MV-4-11 (cell line): Measurements from ENCODE around the gene PTPRB.

Experiments used
- DNase-seq: peaks from one replicate; lab custom pipeline; 2025; lab: John Stamatoyannopoulos, UW

PTPRB gene

DNA sequence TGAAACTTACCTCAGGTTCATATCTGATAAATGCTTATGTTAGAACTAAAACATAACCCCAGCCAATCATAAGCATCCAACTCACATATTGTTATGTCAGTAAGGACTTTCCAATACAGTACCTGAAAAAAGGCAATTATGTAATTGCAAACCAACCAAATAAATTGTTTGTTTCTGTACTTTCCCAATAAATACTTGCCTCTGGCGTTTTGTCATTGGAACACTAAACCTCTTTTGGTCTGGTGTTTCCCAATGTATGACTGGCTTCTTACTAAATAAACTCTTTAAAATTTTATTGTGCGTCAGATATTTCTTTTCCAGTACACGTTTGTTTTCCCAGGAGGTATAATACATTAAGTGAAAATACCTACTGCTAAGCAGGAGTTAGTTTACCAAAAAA is 6.7 kb upstream of the PTPRB start:
- no peak for DNase-seq

DNA sequence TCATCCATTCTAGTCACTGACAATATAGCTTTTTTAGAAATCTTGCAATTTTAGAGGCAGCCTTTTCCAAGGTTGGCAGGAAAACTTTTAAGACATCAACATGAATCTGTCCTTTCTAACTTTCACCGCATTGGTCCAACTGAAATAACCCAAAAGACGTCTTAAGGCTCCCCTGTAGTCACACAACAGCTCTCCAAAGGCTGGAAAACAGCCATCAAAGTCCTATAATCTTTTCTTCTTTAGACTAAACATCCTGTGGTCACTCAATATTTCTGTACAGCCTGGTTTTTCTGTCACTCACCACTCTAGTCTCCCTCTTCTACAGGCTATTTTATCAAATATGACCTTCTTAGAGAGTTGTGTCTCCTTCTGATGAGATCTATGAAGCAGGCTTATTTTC is 4.5 kb upstream of the PTPRB start:
- no peak for DNase-seq

DNA sequence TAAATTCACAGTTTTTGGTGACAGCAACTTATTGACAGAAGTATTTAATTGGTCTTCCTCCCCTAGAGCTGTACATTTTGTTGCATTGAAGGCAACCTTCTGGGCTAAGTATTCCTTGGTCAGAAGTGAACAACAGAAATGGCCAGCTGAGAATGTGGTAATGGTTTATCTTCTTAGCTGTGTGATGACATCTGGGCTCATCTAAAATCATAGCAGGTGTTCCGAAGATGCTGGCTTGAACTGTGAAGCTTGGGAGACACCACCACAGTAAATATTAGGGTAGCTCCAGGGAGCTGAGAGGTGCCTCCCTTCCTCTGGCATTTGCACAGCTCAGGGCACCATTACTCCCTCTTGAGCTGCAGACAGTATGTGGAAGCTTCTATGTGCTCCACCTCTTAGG is 3.7 kb upstream of the PTPRB start:
- no peak for DNase-seq

DNA sequence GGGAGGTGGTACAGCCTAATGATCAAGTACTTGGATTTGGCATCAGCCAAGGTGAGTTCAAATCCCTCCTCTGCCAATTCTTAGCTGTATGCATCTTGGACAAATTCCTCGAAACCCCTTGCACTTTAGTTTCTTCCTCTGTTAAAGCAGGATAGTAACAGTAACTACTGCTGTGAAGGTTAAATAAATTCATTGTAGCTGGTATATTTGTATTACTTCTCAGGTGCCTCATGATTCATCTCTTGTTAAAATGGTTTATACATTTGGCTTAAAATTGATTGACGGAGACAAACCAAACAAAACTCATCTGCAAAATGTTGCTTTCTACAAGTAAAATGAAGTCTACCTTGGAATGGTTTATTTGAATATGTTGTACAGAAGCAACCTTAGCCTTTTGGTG is 2.3 kb upstream of the PTPRB start:
- no peak for DNase-seq

DNA sequence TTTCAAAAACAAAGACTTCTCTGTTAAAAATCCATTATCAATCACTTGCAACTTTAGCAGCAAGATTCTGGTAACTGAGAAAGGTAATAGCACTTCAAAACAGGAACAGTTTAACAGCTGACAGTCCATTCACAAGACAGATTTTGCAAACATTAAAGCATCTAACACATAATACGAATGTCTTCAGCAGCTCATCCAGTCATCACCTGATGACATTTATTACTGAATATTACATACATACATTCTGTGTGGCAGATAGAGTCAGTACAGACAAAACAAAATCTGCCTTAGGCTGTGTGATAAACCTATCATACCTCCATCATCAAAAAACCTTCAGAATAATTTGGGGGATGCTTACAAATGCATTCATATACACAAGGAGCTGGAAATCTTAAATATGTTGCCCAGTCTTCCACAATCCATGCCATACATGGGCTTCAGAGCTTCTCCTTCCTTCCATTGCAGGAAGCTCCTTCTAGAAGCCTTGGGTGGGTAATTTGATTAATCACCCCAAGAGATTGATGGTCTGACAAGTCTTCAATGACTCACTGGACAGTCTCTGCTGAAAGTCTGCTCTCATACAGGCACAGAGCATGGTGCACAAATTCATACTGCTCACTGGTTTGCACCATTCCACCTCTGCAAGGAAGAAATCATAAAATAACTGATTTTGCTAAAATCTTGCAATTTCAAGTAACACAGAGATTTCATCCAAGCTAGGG is 1.6 kb upstream of the PTPRB start:
- no peak for DNase-seq

DNA sequence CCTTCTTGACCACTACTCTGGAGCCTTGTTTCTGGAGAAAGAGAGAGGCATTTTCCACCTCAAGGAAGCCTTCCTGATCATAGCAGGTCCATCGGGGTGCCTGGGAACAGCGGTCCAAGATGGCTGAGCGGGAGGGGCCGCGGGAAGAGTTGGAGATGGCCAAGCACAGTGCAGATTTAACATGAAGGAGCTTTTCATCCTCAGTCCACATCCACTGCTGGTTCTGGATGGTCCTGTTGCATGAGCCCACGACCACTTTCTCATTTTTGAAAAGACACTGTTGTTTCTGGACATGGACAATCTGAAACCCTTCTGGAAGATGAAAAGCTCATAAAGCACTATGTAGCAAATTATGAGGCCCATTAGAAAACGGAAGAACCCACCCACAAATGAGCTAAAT is 1.5 kb downstream of the PTPRB start:
- no peak for DNase-seq

DNA sequence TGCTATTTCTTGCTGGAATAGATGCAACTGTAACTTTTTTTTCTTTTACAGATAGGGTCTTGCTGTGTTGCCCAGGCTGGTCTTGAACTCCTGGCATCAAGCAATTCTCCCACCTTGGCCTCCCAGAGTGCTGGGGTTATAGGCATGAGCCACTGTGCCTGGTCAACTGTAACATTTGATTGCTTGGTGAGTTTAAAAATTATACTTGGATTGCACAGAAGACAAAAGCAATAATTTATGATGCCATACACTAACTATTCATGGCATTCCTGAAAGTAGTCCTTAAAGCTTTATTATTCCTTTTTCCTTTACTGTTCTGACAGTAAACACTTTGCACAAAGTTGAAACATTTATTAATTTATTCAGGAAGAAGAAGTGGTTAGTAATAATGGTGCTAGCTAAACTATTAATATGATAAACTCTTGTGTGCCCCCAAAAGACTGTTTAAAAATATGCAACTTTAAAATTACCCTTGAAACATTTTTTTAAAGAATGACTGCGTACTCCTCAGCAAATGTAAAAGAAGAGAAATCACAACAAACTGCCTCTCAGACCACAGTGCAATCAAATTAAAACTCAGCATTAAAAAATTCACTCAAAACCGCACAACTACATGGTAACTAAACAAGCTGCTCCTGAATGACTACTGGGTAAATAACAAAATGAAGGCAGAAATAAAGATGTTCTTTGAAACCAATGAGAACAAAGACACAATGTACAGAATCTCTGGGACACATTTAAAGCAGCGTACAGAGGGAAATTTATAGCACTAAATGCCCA is 8.3 kb downstream of the PTPRB start:
- no peak for DNase-seq

DNA sequence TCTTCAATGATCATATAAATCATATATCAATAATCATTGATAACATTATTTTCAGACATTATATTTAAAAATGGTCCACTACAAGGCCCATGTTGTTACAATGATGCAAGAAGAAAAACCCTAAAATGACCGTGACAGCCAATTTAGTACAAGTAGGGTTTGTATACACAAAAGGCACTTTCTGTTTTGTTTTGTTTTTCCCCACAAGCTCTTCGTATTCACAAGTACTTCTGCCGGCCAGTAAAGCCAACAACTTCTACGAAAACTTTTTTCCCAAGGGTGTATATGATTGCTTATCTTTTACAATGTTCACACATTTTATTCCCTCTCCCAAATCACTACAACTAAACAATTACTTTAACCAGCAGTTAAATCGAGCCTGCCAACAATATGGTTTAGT is 9.6 kb downstream of the PTPRB start:
- DNase-seq = no peak

DNA sequence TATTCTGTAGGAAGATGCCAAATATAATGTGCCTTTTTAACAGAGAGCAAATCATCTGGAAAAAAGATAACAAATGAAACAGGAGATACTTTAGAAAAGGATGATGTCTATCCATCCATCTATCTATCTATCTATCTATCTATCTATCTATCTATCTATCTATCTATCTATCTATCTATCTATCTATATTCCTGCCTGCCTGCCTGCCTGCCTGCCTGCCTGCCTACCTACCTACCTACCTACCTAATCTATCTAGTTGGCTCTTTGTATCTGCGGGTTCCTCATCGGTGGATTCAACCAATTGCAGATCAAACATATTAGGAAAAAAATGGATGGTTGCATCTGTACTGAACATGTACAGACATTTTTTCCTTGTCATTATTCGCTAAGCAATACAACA is 11.0 kb downstream of the PTPRB start:
- no peak for DNase-seq

DNA sequence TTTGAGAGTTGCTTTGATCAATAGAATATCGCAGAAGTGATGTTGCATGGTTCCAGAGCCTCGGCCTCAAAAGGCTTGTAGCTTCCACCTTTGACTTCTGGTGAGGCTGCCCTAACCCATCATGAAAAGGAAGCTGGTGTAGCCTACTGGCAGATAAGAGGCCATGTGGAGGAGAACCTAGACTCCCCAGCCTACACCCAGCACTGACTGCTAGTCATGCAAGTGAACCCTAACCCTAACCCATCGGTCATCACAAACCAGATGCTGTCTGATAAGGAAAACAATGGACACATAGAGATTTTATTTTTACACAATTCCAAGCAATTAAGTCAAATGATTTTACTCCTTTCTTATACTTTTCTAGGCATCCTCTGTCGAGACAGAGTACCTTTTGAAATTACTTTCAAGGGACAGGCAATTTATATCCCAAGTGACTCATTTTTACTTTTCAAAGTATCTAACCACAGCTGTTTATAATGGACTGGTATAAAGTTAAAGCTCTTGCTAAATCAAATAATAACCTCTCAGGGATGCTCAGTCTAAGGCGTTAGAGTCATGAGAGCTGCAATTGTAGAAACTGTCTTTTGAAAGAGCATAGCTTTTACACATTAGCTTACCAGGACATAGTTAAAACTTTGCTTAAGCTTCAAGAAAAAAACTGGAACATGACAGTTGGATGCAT is 17.6 kb downstream of the PTPRB start:
- DNase-seq = no peak

DNA sequence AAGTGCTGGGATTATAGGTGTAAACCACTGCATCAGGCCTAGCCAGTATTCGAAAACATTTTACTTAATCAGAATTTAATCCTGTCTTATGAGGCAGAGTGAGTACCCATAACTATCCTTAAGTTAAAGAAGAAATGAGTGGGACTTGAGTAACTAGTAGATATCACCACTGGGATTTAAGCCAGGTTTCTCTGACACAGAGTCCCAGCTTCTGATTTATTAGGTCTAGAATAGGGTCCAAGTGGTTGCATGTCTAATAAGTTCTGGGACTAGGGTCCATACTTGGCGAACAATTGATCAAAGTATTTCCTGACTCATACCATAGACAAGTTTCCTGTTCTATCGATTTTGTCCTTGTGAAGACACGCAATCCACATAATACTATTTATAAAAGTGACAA is 18.9 kb downstream of the PTPRB start:
- DNase-seq = no peak

DNA sequence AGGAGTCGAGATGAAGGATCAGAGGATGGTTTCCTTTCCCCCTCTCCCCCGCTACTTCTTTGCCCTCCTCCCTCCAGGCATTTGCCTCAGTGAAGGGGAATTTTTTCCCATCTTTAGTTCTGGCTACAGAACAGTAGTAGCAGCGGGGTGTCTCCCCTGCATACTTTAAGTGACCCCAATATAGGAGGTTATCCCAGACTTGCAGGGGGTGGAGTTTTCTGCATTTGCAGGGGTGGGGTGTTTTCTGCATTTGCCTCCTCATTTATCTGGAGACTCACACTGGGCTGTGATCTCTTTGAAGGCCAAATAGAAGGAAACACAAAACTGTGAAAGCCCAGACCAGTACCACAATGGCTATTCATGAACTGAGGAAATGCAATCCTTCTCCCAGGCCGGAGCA is 19.8 kb downstream of the PTPRB start:
- DNase-seq = no peak

DNA sequence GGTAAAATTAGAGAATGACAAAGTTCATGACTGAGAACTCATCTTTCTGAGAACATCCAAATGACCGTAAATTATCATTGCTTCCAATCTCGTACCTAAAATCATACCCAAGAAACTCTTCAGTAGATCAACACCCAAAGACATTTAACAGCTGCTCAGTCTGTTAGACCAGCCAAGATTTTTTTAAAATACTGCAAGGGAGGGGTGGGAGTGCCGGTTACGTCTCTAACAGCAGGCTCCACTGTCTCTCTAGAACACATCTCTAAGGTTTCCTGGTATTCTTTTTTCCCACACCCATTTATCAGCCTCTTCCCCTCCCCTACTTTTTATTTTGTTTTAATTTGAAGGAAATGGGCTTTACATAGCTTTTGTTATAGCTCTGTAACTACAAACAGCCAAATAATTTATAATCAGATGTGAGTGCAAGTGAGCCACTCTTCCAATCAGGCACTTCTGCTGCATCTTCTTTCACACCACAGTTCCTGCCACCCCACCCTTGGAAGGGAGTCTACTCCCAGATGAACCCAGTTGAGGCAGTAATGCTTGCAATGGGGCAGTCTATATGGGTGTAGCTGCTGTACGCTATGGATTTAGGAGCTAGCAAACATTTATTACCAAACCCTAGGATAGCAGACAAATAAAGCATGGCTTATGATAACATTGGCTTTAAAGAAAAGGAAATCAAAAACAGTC is 21.9 kb downstream of the PTPRB start:
- no peak for DNase-seq

DNA sequence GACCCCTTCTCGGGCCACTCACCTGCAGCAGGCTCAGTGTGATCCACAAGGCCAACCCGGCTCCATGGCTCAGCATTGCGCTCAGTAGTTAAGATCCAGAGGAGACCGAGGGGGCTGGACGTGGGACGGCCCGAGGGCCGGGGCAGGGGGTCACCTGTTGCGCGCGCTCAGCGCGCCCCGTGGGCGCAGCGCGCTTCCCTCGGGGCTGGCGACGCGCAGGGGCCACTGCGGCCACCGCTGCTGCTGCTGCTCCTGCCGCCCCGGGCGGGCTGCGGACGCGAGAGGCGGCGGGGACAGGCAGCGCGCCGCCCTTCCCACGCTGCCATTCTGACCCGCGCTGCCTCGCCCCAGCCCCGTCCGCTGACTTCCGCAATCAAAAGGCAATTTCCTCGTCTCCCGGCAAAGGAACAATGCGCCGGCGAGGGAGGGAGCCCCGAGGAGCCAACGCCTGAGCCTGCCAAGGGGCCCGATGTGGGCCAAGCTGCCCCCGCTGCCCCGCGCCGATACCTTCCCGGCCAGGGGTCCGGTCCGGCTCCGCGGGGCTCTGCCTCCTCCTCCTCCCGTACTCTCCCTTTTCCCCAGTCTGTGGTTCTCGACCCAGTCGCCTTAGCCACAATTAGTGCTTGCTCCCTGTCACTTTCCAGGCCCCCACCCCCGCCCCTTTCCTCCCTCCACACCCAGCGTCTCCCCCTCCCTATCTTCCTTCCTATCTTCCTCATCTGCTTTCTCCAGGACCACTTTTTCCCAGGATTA is 27.3 kb downstream of the PTPRB start:
- peak; percentile 5 for DNase-seq

DNA sequence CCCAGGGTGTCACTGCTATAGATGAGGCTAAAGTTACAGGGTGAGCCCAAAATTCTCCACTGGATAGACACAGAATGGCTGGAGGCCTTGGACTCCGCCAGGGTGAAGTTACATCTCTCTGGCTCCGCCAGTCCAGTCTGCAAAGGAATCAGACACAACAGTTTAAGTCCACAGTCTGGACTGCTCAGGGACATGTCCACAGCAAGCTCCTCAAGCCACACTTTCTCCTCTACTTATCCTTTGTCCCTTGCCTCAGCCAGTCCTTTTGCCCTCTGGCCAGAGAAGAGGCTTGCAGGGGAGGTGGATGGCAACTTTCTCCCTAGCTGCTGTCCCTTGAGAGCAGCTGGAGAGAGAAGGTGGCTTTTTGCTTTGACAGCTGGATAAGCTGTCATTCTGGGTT is 28.0 kb downstream of the PTPRB start:
- DNase-seq = no peak

DNA sequence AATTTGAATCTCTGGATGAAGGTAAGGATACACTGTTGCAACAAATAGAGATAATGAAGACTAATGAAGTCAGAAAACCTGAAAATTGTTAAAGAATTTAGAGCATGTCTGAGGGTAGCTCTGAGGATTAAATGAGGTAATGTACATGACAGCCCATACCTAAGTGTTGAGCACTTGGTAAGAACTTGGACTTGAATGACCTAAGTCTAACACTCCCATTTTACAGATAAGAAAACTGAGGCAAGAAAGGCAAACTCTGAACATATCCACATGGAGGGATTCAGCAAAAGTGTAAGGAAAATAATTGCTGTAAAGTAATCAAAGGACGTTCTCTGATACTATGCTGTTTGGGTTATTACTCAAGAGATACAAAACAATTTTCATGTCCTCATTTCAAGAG is 29.0 kb downstream of the PTPRB start:
- DNase-seq = no peak

DNA sequence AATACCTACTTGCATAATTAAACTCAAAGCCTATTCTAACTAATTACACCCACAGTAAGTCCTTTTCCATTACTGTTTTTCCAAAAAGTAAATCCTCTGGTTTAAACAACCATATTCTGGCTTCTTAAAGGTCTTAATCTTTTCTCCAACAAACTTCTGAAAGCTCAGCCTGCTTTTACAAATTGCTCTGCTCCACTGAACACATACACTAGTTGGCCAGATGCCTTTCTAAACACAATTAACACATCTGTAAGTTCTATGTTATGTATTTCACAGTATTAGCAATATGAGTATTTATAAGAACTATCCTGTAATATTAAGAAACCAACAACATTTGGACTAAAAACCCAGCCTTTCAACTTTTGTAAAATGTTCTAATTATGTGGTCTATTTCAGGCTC is 30.1 kb downstream of the PTPRB start:
- no peak for DNase-seq

DNA sequence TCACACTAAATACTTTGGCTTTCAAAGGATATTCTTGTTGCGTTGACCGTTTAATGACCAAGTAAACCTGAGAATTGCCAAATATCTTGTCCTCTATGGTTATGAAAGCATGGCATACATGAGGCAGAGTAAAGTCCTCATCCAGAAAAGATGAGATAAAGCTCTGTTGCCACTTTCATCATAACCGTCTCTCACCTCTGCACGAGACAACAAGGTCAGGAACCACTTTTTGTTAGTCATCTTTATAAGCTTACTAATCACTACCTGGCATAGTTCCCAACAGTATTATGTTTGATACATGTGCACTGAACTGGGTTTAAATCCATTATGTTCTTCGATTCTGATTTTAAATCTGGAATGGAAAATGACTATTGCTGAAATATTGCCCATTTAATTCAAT is 31.3 kb downstream of the PTPRB start:
- no peak for DNase-seq

DNA sequence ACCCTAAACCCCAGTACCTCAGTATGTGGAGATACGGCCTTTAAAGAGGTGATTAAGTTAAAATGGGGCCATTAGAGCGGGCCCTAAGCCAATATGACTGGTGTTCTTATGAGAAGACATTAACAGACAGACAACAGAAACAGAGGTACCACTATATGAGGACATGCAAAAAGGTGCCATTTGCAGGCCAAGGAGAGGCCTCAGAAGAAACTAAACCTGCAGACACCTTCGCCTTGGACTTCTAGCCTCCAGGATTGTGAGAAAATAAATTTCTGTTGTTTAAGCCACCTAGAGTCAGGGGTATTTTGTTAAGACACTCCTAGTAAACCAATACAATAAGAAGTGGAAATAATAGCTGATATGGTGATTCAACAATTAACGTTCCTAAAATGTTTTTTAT is 32.6 kb downstream of the PTPRB start:
- no peak for DNase-seq

DNA sequence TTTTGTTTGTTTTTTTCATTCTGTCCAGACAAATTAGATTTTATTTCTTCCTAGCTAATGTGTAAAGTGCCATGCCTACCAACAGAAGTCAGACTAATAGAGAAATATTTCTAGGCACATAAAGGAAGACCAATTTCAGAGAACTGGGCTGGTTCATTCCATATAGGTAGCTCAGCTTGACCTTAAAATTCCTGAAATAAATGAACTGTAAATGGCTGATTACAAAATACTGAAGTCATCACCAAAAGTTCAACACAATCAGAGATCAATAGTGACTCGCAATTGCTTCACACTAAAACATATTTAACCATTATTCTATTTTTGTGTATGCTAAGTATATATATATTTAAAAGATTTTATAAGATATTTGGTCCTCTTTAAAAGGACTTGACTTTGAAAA is 34.2 kb downstream of the PTPRB start:
- no peak for DNase-seq

DNA sequence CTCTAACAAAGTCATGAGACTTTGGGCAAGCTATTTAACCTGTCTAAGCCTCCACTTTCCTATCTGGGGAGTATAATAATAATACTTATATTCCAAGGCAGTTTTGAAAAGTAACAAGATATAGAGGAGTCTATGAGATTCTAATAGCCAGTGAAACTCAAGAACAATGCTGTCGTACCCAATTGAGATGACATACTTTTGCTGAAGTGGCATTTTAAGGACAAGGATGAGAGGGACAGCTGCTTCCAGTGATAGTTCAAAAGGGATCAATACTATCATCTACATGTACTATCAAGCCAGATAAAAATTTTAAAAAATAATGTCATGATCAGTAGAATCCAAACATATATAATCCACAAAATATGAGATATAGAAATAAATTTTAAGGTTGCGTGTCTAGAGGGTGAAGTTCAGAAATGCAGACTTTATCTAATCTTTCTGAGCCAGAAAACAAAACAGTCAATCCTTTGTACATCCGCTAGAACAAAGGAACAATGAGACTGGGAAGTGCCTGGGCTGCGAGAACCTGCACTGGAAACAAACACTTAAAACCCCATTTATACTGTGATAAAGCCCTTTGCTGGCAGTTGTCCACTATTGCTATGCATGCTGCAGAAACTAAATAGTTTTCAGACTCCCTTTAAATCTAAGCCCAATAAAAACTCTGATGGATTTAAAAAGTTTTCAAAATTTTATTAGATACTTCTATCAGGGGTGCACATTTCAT is 38.6 kb downstream of the PTPRB start:
- no peak for DNase-seq
